Renal cortex interstitium (tissue), 11 donors: ENCODE data around the gene GPAT2. TPM values are rescaled to one million over a fixed set of nuclear protein-coding genes. Genes with fewer than 3 reads are reported as not detected.
A peak's percentile ranks its signal among the peaks of the same experiment; 100 is the strongest.
"Not testable (repeated sequence)": the region's sequence is repeated elsewhere in the genome, so short reads cannot be mapped to it uniquely, and the experiment has no call there.

Source experiments
- DNase-seq, 11 donors: peaks; one replicate each; pipeline ENCODE4 v3.0.0-alpha.2; 2013; ENCODE audit warnings: low read depth in 9 of 11, low spot score in 4 of 11; ENCODE audit errors: extremely low read depth in 1 of 11
- polyA plus RNA-seq, 3 donors: library from polyadenylated mRNA; unstranded; fragments of 120-200 nt; gene quantifications; one replicate each; pipeline ENCODE4 v1.2.1, GENCODE V29; 2013; ENCODE audit not compliant: insufficient read length in 3 of 3

Gene GPAT2
- polyA plus RNA-seq, 3 donors = 0.83 to 2.8 (median 1.3) TPM

DNA sequence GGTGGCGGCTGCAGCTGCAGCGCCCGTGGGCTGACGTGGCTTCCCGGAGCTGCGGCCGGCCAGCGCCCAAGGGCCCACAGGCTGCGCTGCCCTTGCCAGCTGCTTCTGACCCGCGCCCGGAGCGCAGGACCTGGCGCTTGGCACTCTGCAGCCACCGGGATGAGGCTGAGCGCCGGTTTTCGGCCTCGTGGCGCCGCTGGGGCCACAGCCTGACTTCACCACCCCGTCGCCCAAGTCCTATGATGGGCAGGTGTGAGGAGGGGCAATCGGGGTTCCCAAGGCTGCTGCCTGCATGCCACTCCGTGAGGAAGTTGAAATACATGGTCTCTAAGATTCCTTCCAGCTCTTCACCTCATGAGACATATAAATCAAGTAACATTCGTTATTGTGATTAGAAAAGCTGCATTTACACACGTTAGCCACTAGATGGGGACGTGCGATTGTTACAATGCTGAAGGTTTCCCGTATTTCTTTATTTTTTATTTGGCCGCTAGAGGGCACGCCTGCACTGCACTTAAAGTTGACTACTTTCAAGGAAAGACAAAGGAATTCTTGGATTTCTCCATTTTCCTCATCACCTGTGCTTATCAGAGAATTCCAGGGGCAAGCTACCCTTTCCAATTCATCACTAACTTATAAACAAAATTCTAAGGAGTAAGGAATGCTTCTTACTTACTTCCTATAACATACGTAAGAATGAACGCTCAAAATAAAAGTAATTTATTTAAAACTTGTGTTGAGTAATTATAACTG, 42.0 kb downstream of the GPAT2 start:
- peak in 3 of 11 donors; percentile 6 to 34 (median 13) for DNase-seq

DNA sequence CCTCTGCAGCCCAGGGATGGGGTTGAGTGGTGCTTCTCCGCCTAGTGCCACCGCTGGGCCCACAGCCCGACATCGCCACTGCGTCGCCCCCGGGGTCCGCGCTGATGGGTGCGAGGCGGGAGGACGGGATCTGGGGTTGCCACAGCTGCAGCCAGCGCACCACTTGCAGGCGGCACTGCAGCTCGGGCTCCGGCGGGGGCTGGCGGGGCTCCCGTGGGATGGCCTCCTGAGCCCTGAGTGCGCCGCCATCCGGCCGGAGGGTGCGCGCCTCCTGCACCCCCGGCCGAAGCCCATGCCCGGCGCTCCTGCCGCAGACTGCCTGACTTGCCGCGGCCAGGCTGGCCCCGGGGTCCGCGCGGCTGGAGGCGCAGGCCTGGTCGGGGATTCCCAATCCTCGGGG, 42.6 kb downstream of the GPAT2 start:
- not testable (repeated sequence) for DNase-seq

DNA sequence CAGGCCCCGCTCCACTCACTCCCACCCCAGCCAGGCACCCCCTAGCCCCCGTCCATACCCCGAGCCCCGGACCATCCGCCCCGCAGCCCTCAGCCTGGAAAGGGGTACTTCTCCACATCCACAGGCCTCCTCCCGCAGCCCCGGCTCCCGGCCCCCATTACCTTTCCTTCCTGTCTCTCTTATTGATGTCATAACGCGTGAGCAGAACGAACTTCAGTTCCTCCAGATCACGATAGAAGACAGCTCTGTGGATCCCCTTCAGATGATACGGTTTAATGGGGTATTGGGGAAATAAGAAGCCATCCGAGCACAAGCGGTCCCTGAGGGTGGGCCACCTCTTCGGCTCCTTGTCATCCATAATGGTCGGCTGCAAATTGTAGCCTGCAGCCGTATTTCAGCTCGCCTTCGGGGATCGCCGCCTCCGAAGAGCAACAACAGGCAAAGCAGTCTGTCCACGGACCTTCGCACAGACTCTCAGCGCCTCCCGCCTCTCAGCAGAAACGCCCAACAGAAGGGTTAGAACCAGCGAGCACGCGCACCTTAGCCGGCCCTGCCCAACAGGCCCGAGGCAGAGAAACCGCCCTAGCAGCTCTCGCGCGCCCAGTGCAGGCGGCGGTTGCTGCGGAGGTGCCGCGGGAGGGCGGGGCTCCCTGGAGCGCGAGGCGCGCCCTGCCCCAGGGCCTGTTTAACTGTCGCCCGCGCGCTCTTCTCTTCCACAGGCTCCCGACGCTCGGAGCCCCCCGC, 43.2 kb downstream of the GPAT2 start, which contains the start of gene ANKRD36C:
Gene ANKRD36C, minus strand, starts transcription at position 474 of the 744 bp plus-strand sequence. Its CDS starts 116 bp downstream, at position 358.
- peak in 4 of 11 donors; percentile 20 to 36 (median 32) for DNase-seq

DNA sequence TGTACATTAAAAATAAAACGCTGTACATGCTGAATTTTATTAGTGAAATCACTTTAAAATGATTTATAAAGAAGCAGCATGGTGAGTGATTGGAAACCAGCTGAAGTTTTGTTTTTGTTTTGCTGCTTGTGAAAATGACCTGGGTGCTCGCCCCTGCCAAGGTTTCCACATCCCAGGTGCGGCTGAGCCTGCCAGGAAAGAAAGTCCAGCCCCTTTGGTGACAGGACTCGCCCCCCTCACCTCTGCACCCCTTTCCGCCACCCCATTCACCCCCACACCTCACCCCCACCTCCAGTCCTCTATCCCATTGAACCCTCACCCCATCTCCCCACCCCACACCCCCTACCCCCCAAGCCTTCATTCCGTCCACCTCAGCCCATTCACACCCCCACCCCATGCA, 43.8 kb downstream of the GPAT2 start:
- DNase-seq = not testable (repeated sequence)

Other genes with a start within 250 kb of the GPAT2 start
- gene ANKRD36C, start 43.1 kb downstream of the GPAT2 start, polyA plus RNA-seq = 10 to 100 TPM; 17.7 to 26.0 (median 18.0) TPM
- gene ADRA2B, start 81.7 kb upstream of the GPAT2 start, polyA plus RNA-seq = 1 to 10 TPM; 4.5 to 4.8 (median 4.5) TPM
- gene ASTL, start 103.6 kb upstream of the GPAT2 start, polyA plus RNA-seq = under 1 TPM; 0.17 to 0.20 (median 0.20) TPM
- 1 to 10 TPM; 2.1 to 8.9 (median 2.9) TPM for gene DUSP2, start 110.5 kb upstream of the GPAT2 start, polyA plus RNA-seq
- 100 to 1,000 TPM; 135 to 159 (median 141) TPM for gene STARD7, start 173.9 kb upstream of the GPAT2 start, polyA plus RNA-seq
- gene TMEM127, start 231.1 kb upstream of the GPAT2 start, polyA plus RNA-seq = 10 to 100 TPM; 38.3 to 44.0 (median 41.2) TPM
- gene CIAO1, start 231.3 kb upstream of the GPAT2 start, polyA plus RNA-seq = 10 to 100 TPM; 68.1 to 78.8 (median 70.7) TPM